ENCODE data around the gene RSF1.

Gene RSF1

DNA sequence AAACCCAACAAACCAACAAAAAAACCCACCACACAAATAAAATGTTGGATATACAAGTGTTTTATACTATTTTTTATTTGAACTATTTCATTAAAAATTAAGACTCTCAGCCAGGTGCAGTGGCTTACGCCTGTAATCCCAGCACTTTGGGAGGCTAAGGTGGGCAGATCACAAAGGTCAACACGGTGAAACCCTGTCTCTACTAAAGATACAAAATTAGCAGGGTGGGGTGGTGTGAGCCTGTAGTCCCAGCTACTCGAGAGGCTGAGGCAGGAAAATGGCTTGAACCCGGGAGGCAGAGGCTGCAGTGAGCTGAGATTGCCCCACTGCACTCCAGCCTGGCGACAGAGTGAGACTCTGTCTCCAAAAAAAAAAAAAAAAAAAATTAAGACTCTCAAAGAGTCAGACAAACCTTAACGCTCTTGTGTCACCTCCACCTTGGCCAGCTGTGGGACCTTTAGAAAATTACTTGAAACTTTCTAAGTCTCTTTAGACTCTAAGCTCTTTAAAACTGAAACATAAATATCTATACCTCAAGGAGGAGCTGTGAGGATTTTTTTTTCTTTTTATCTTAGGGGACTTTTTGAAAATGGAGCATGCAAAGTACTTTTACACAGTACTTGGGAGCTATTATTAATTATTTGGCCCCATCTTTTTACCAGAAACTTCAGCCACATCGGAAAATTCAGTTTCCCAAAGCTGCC lies 114.5 kb downstream of the RSF1 start:
- TF ChIP-seq CTCF (IDR thresholded peaks at IDR 0.05; ENCODE audit: low read depth, low read length), result no peak
- H3K4me3 ChIP-seq (ENCODE audit: low read depth, low read length), result no peak overlapping the region

DNA sequence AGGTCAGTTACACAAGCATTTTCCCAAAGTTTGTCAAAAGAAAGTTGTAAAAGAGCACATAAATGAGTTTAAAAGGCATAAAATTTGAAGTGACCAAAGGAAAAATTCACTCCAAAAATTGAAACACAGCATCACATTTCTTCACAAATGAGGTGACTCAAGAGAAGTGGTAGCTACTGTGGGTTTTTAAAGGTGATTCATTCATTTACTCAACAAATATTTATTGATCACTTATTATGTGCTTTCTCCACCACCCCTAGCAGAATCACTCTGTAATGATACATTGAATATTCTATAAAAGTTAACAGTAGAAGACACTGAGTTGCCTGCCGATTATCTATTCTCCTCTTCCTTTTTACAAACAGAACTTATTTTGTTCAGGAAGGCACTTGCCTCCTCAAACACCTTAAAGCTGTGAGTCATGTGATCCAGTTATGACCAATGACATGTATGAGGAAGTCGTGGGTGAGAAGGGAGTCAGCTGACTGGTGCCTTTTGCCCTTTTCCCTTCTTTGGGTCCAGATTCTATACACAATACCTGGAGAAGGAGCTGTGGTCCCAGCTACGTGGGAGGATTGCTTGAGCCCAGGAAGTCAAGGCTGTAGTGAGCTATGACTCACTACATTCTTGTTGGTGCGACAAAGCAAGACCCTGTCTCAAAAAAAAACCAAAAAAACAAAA lies 115.2 kb downstream of the RSF1 start:
- TF ChIP-seq CTCF (IDR thresholded peaks at IDR 0.05; ENCODE audit: low read depth, low read length), result no peak
- no peak overlapping the region for H3K4me3 ChIP-seq (ENCODE audit: low read depth, low read length)

DNA sequence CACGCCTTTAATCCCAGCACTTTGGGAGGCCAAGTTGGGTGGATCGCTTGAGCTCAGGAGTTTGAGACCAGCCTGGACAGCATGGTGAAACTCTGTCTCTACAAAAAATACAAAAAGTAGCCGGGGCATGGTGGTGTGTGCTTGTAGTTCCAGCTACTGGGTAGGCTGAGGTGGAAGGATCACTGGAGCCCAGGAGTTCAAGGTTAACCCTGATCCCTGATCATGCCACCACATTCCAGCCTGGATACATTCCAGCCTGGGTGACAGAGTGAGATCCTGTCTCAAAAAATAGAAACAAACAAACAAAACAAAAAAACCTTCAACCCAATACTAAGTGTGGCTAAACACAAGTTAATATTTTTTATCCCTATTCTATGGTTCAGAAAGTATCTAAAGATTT lies 116.5 kb downstream of the RSF1 start:
- no peak overlapping the region for H3K4me3 ChIP-seq (ENCODE audit: low read depth, low read length)
- TF ChIP-seq CTCF (IDR thresholded peaks at IDR 0.05; ENCODE audit: low read depth, low read length), result no peak

DNA sequence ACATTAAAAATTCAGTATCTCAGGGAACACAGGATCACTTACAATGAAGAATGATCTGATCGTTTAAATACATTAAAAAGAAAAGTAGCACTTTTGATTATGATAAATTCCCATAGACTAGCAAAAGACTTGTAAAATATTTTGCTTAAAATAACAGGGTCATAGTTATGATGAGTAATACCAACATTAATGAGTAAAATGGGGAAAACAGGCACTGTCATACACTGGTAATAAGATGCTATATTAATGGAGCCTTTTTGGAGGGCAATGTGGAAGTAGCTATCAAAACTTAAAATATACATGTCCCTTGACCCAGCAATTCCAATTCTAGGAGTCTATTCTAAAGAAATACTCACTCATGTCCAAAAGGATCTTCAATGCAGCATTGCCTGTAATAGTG lies 121.1 kb downstream of the RSF1 start:
- TF ChIP-seq CTCF (IDR thresholded peaks at IDR 0.05; ENCODE audit: low read depth, low read length), result no peak
- H3K4me3 ChIP-seq (ENCODE audit: low read depth, low read length), result no peak overlapping the region

DNA sequence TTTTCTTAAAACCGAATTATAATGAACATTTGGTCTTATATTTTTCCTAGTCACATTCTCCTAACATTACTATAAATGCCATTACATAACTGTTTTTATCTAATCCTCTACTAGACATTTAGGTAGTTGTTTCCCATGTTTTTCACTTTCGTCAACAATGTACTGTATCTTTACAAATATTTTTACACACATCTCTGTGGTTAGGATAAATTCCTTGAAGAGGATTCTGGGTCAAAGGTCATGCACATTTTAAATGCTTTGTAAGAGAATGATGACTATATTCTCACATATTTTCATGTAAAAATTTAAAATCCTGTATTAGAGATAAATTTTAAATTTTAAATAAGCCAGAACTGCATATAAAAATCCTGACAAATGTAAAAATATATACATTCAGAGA lies 121.6 kb downstream of the RSF1 start:
- no peak overlapping the region for H3K4me3 ChIP-seq (ENCODE audit: low read depth, low read length)
- no peak for TF ChIP-seq CTCF (IDR thresholded peaks at IDR 0.05; ENCODE audit: low read depth, low read length)

GRCh38 chr11:77697865-77698264 lies 122.7 kb downstream of the RSF1 start:
- no peak overlapping the region for H3K4me3 ChIP-seq (ENCODE audit: low read depth, low read length)
- no peak for TF ChIP-seq CTCF (IDR thresholded peaks at IDR 0.05; ENCODE audit: low read depth, low read length)

- TF ChIP-seq CTCF (IDR thresholded peaks at IDR 0.05; ENCODE audit: low read depth, low read length), result no peak
- H3K4me3 ChIP-seq (ENCODE audit: low read depth, low read length), result no peak overlapping the region
Measured at GRCh38 chr11:77695417-77695816, 125.1 kb downstream of the RSF1 start.
